SK-N-SH (cell line): ENCODE results near the gene CLPSL2.

ENCODE experiments used
- ELF1 ChIP-seq: IDR thresholded peaks from 2 replicates; pipeline ENCODE4 v1.4.0; 2012
- GABPA ChIP-seq: IDR thresholded peaks from 2 replicates; pipeline ENCODE4 v1.4.0; 2012; ENCODE audit warnings: low read depth, mild to moderate bottlenecking
- GATA2 ChIP-seq: sonication (generic); formaldehyde crosslinking; IDR thresholded peaks from 2 replicates; pipeline ENCODE4 v1.5.0; 2020; ENCODE audit warnings: mild to moderate bottlenecking, missing genetic modification reagents
- JUND ChIP-seq: IDR thresholded peaks from 2 replicates; pipeline ENCODE4 v1.4.0; 2012
- MAX ChIP-seq: IDR thresholded peaks from 2 replicates; pipeline ENCODE4 v1.4.0; 2012; ENCODE audit warnings: low read depth
- MXI1 ChIP-seq: IDR thresholded peaks from 2 replicates; pipeline ENCODE4 v1.6.1; 2012; ENCODE audit warnings: mild to moderate bottlenecking, low read depth, low read length, improper control_type of control experiment
- RAD21 ChIP-seq: IDR thresholded peaks from 2 replicates; pipeline ENCODE4 v1.6.1; 2012; ENCODE audit warnings: mild to moderate bottlenecking, low read length
- TF ChIP-seq, protein P1 (sequence below): fragments of 200-600 bp; sonication (generic); IDR thresholded peaks from 2 replicates; pipeline ENCODE4 v1.6.1; 2017; ENCODE audit warnings: antibody characterized with exemption, mild to moderate bottlenecking, moderate library complexity

DNA sequence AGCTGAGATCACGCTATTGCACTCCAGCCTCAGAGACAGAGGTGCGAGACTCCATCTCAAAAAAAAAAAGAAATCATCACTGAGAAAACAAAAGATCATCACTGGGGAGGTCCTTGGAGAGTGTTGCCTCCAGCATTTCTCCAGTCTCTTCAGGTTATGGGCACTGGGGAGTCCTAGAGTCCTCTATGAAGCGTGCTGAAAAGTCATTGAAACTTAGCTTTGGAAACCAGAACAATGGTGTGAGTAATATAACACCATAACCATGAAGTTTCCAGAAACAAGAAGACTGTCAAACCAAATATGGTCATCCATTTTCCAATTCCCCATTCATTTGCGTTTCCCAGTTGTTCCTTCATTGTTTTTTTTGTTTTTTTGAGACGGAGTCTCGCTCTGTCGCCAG lies 25.8 kb upstream of the CLPSL2 start:
- TF ChIP-seq GABPA (no peak), ELF1 (no peak), MXI1 (no peak), MAX (no peak), RAD21 (no peak), GATA2 (CRISPR knock-in tag) (no peak), JUND (no peak)
- TF ChIP-seq, protein P1, sequence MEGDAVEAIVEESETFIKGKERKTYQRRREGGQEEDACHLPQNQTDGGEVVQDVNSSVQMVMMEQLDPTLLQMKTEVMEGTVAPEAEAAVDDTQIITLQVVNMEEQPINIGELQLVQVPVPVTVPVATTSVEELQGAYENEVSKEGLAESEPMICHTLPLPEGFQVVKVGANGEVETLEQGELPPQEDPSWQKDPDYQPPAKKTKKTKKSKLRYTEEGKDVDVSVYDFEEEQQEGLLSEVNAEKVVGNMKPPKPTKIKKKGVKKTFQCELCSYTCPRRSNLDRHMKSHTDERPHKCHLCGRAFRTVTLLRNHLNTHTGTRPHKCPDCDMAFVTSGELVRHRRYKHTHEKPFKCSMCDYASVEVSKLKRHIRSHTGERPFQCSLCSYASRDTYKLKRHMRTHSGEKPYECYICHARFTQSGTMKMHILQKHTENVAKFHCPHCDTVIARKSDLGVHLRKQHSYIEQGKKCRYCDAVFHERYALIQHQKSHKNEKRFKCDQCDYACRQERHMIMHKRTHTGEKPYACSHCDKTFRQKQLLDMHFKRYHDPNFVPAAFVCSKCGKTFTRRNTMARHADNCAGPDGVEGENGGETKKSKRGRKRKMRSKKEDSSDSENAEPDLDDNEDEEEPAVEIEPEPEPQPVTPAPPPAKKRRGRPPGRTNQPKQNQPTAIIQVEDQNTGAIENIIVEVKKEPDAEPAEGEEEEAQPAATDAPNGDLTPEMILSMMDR: no peak
